ENCODE data around the gene DNAJA2.

DNA sequence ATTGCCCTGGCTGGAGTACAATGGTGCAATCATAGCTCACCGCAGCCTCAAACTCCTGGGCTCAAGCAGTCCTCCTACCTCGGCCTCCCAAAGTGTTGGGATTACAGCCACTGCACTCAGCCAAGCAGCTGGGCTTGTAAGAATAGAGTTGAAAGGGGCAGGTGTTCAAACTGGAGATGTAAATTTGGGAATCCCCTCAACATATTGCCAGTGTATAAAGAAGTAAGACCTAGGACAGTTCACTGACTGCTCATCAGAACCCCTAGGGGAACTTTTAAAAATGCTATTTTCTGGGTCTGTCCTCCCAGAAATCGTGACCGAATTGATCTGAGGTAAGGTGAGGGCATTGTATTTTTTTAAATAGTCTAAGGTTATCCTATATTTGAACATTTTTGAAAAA is 8.9 kb upstream of the DNAJA2 start:
- TF ChIP-seq, protein P1, sequence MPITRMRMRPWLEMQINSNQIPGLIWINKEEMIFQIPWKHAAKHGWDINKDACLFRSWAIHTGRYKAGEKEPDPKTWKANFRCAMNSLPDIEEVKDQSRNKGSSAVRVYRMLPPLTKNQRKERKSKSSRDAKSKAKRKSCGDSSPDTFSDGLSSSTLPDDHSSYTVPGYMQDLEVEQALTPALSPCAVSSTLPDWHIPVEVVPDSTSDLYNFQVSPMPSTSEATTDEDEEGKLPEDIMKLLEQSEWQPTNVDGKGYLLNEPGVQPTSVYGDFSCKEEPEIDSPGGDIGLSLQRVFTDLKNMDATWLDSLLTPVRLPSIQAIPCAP (CRISPR knock-in tag; IDR thresholded peaks at IDR 0.05), result no peak
- TF ChIP-seq JAZF1 (CRISPR knock-in tag; IDR thresholded peaks at IDR 0.05) (no peak), ELF4 (CRISPR knock-in tag; IDR thresholded peaks at IDR 0.05; ENCODE audit: low read depth) (no peak), SP1 (CRISPR knock-in tag; conservative IDR thresholded peaks at IDR 0.05) (no peak), NFYB (CRISPR knock-in tag; conservative IDR thresholded peaks at IDR 0.05; ENCODE audit: low read depth) (no peak), TEAD4 (CRISPR knock-in tag; IDR thresholded peaks at IDR 0.05) (no peak)
- TF ChIP-seq, protein P2, sequence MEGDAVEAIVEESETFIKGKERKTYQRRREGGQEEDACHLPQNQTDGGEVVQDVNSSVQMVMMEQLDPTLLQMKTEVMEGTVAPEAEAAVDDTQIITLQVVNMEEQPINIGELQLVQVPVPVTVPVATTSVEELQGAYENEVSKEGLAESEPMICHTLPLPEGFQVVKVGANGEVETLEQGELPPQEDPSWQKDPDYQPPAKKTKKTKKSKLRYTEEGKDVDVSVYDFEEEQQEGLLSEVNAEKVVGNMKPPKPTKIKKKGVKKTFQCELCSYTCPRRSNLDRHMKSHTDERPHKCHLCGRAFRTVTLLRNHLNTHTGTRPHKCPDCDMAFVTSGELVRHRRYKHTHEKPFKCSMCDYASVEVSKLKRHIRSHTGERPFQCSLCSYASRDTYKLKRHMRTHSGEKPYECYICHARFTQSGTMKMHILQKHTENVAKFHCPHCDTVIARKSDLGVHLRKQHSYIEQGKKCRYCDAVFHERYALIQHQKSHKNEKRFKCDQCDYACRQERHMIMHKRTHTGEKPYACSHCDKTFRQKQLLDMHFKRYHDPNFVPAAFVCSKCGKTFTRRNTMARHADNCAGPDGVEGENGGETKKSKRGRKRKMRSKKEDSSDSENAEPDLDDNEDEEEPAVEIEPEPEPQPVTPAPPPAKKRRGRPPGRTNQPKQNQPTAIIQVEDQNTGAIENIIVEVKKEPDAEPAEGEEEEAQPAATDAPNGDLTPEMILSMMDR (IDR thresholded peaks at IDR 0.05), result no peak
- TF ChIP-seq, protein P3, sequence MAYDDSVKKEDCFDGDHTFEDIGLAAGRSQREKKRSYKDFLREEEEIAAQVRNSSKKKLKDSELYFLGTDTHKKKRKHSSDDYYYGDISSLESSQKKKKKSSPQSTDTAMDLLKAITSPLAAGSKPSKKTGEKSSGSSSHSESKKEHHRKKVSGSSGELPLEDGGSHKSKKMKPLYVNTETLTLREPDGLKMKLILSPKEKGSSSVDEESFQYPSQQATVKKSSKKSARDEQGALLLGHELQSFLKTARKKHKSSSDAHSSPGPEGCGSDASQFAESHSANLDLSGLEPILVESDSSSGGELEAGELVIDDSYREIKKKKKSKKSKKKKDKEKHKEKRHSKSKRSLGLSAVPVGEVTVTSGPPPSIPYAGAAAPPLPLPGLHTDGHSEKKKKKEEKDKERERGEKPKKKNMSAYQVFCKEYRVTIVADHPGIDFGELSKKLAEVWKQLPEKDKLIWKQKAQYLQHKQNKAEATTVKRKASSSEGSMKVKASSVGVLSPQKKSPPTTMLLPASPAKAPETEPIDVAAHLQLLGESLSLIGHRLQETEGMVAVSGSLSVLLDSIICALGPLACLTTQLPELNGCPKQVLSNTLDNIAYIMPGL (CRISPR knock-in tag; IDR thresholded peaks at IDR 0.05), result no peak
- TF ChIP-seq, protein P4, sequence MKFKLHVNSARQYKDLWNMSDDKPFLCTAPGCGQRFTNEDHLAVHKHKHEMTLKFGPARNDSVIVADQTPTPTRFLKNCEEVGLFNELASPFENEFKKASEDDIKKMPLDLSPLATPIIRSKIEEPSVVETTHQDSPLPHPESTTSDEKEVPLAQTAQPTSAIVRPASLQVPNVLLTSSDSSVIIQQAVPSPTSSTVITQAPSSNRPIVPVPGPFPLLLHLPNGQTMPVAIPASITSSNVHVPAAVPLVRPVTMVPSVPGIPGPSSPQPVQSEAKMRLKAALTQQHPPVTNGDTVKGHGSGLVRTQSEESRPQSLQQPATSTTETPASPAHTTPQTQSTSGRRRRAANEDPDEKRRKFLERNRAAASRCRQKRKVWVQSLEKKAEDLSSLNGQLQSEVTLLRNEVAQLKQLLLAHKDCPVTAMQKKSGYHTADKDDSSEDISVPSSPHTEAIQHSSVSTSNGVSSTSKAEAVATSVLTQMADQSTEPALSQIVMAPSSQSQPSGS (CRISPR knock-in tag; IDR thresholded peaks at IDR 0.05; ENCODE audit: borderline replicate concordance, low read depth), result no peak
- TF ChIP-seq, protein P5, sequence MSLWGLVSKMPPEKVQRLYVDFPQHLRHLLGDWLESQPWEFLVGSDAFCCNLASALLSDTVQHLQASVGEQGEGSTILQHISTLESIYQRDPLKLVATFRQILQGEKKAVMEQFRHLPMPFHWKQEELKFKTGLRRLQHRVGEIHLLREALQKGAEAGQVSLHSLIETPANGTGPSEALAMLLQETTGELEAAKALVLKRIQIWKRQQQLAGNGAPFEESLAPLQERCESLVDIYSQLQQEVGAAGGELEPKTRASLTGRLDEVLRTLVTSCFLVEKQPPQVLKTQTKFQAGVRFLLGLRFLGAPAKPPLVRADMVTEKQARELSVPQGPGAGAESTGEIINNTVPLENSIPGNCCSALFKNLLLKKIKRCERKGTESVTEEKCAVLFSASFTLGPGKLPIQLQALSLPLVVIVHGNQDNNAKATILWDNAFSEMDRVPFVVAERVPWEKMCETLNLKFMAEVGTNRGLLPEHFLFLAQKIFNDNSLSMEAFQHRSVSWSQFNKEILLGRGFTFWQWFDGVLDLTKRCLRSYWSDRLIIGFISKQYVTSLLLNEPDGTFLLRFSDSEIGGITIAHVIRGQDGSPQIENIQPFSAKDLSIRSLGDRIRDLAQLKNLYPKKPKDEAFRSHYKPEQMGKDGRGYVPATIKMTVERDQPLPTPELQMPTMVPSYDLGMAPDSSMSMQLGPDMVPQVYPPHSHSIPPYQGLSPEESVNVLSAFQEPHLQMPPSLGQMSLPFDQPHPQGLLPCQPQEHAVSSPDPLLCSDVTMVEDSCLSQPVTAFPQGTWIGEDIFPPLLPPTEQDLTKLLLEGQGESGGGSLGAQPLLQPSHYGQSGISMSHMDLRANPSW (CRISPR knock-in tag; conservative IDR thresholded peaks at IDR 0.05; ENCODE audit: low read depth), result no peak

Data from WTC11 (cell line).